ENCODE results near the gene DGKZ.

GRCh38 chr11:46392421-46393230 lies 45.4 kb downstream of the DGKZ start:
- TF ChIP-seq, protein P1, sequence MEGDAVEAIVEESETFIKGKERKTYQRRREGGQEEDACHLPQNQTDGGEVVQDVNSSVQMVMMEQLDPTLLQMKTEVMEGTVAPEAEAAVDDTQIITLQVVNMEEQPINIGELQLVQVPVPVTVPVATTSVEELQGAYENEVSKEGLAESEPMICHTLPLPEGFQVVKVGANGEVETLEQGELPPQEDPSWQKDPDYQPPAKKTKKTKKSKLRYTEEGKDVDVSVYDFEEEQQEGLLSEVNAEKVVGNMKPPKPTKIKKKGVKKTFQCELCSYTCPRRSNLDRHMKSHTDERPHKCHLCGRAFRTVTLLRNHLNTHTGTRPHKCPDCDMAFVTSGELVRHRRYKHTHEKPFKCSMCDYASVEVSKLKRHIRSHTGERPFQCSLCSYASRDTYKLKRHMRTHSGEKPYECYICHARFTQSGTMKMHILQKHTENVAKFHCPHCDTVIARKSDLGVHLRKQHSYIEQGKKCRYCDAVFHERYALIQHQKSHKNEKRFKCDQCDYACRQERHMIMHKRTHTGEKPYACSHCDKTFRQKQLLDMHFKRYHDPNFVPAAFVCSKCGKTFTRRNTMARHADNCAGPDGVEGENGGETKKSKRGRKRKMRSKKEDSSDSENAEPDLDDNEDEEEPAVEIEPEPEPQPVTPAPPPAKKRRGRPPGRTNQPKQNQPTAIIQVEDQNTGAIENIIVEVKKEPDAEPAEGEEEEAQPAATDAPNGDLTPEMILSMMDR (IDR thresholded peaks at IDR 0.05) = no peak
- TF ChIP-seq POLR2A (IDR thresholded peaks at IDR 0.05) = no peak
